Thoracic aorta (tissue), 2 donors: ENCODE results near the gene MICAL3. TPM values are rescaled to one million over a fixed set of nuclear protein-coding genes. Genes with fewer than 3 reads are reported as not detected.

ENCODE experiments used
- ATAC-seq: fragments of 150-250 bp; one replicate; pipeline ENCODE4 v1.8.0; 2017; ENCODE audit warnings: low read depth; ENCODE audit not compliant: insufficient number of reproducible peaks, low FRiP score
- DNase-seq: peaks from one replicate; pipeline ENCODE4 v3.0.0-alpha.2; 2020; ENCODE audit warnings: low spot score
- H3K27ac ChIP-seq, 2 donors: fragments of 200-600 bp; sonication (generic); 1 replicate in 1 of 2; 2 replicates in 1 of 2; pipeline ENCODE4 v1.5.1; 2016; ENCODE audit warnings: mild to moderate bottlenecking in 2 of 2, moderate library complexity in 2 of 2
- H3K27me3 ChIP-seq: fragments of 200-600 bp; sonication (generic); replicated peaks from 2 replicates; pipeline ENCODE4 v1.6.0; 2016; ENCODE audit warnings: mild to moderate bottlenecking; ENCODE audit not compliant: insufficient read depth
- H3K36me3 ChIP-seq: fragments of 200-600 bp; sonication (generic); one replicate; pipeline ENCODE4 v1.5.1; 2016
- H3K4me1 ChIP-seq, 2 donors: fragments of 200-600 bp; sonication (generic); 1 replicate in 1 of 2; 2 replicates in 1 of 2; pipeline versions ENCODE4 v1.5.1 to v1.6.0; 2016; ENCODE audit warnings: low read depth in 2 of 2, mild to moderate bottlenecking in 1 of 2; ENCODE audit not compliant: control insufficient read depth in 1 of 2
- H3K4me3 ChIP-seq: fragments of 200-600 bp; sonication (generic); 2 replicates; pipeline ENCODE4 v1.5.1; 2016; ENCODE audit warnings: mild to moderate bottlenecking
- H3K9me3 ChIP-seq: fragments of 200-600 bp; sonication (generic); 2 replicates; pipeline ENCODE4 v1.5.1; 2016
- CTCF ChIP-seq: fragments of 200-600 bp; sonication (generic); IDR thresholded peaks from one replicate; pipeline ENCODE4 v1.5.1; 2019; ENCODE audit warnings: antibody characterized with exemption
- total RNA-seq, 2 donors: library from RNA; depleted of rRNA; stranded (reverse); fragments of >200 nt; gene quantifications; one replicate each; pipeline versions ENCODE4 v1.1.0 to v1.2.3, GENCODE V29; 2016

The MICAL3 gene
- total RNA-seq, 2 donors from 2014 or later: 45.2 to 78.0 TPM

GRCh38 chr22:18062421-18062820 lies 38.1 kb upstream of the MICAL3 start:
- Histone ChIP-seq H3K36me3 (no peaks in the 10 kb centered on the region), H3K4me3 (no peak overlapping the region), H3K27me3 (no peaks in the 10 kb centered on the region), H3K27ac (no peak overlapping the region), H3K4me1 (peaks cover 6 to 39% of the 10 kb centered on the region in 2 donors), H3K9me3 (no peaks in the 10 kb centered on the region)
- TF ChIP-seq CTCF: no peak
- ATAC-seq: no peak
- no peak for DNase-seq

DNA sequence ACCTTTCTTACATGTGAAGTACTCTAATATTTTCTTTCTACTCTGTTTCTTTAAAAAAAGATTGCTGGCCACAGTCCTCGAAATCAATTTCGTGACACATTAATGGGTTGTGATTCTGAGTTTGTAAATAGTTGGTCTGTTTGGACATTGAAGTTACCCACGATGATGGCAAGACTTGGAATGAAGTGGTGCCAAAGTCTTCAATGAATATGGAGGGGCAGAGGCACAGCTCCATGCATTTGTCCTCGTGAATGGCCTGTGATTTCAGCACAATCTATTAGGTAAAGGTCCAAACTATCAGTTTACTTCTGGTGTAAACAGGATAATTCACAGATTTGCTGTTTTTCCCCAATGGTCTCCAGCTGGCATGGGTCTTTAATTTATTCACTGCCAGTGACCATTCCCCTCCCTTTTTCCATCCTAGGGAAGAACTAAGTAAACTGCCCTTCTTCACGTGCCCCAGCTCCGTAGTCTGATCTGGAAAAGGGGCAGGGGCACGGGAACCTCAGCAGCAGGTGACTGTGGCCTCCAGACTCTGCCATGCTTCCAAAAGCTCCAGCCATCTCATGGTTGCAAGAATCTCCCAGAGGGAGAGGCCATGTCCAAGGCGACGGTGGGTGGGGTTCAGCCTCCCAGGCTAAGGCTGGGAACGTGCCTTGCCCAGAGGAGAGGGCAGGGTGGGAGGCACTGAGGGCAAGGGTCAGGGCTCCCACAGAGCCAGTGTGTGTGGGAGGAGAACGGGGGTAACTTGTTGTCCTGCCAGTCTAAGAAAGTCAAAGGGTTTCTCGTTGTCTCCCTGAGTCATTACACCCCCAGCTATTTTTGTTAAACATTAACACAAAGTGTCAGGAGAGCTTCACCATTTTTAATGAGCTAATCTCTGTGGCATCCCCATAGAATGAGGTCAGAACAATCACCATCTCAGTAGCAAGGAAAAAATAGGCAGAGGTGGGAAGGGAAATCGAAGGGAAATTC lies 36.6 kb upstream of the MICAL3 start:
- DNase-seq (no peak), ATAC-seq (peak; percentile 20)
- H3K4me1 ChIP-seq: peaks cover 19 to 43% of the 10 kb centered on the region in 2 donors
- TF ChIP-seq CTCF: no peak
- H3K36me3 ChIP-seq: no peaks in the 10 kb centered on the region
- H3K4me3 ChIP-seq: no peak overlapping the region
- no peaks in the 10 kb centered on the region for H3K27me3 ChIP-seq
- H3K9me3 ChIP-seq: no peaks in the 10 kb centered on the region
- H3K27ac ChIP-seq: peak overlapping the region; percentile 45 to 72

DNA sequence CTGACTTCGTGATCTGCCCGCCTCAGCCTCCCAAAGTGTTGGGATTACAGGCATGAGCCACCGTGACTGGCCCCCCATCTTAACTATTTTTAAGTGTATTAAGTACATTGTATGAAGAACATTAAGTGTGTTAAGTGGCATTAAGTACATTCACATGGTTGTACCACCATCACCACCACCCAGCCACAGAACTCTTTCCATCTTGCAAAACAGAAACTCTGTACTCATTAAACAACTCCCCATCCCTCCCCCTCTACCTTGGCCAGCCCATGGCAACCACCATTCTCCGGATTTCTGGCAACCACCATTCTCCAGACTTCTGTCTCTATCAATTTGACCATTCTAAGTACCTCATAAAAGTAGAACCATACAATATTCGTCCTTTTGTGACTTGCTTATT lies 35.6 kb upstream of the MICAL3 start:
- H3K36me3 ChIP-seq: no peaks in the 10 kb centered on the region
- peaks cover 19 to 46% of the 10 kb centered on the region in 2 donors for H3K4me1 ChIP-seq
- no peaks in the 10 kb centered on the region for H3K27me3 ChIP-seq
- TF ChIP-seq CTCF: no peak
- no peak for ATAC-seq
- H3K4me3 ChIP-seq: no peak overlapping the region
- H3K9me3 ChIP-seq: no peaks in the 10 kb centered on the region
- H3K27ac ChIP-seq: no peak overlapping the region
- DNase-seq: no peak

GRCh38 chr22:18059473-18059872 lies 35.1 kb upstream of the MICAL3 start:
- no peaks in the 10 kb centered on the region for H3K9me3 ChIP-seq
- H3K4me3 ChIP-seq: no peak overlapping the region
- no peak for ATAC-seq
- DNase-seq: no peak
- H3K27ac ChIP-seq: no peak overlapping the region
- no peaks in the 10 kb centered on the region for H3K27me3 ChIP-seq
- no peak for TF ChIP-seq CTCF
- H3K36me3 ChIP-seq: no peaks in the 10 kb centered on the region
- peaks cover 19 to 46% of the 10 kb centered on the region in 2 donors for H3K4me1 ChIP-seq

- peak overlapping the region in 1 of 2 donors; percentile 62 for H3K27ac ChIP-seq
- no peaks in the 10 kb centered on the region for H3K9me3 ChIP-seq
- no peak overlapping the region for H3K4me3 ChIP-seq
- DNase-seq: no peak
- H3K36me3 ChIP-seq: no peaks in the 10 kb centered on the region
- no peaks in the 10 kb centered on the region for H3K27me3 ChIP-seq
- peaks cover 19 to 46% of the 10 kb centered on the region in 2 donors for H3K4me1 ChIP-seq
- ATAC-seq: no peak
- no peak for TF ChIP-seq CTCF
Observed at GRCh38 chr22:18059094-18059417, 34.7 kb upstream of the MICAL3 start.
